SK-N-SH treated with all-trans-retinoic acid at 6 μM for 48 hours (cell line): ENCODE measurements around the gene ZNF586.
"Not testable (repeated sequence)": the region's sequence is repeated elsewhere in the genome, so short reads cannot be mapped to it uniquely, and the experiment has no call there.

Experiments used
- BACH2 ChIP-seq: fragments of 250-450 bp; sonication (Bioruptor Pico); IDR thresholded peaks from 2 replicates; pipeline ENCODE4 v1.9.0; 2021; ENCODE audit warnings: mild to moderate bottlenecking, borderline replicate concordance
- ESRRG ChIP-seq: fragments of 250-450 bp; sonication (Bioruptor Pico); IDR thresholded peaks from 2 replicates; pipeline ENCODE4 v1.6.1; 2021; ENCODE audit warnings: mild to moderate bottlenecking
- ISL1 ChIP-seq: fragments of 250-450 bp; sonication (Bioruptor Pico); IDR thresholded peaks from 2 replicates; pipeline ENCODE4 v2.1.2; 2022; ENCODE audit warnings: mild to moderate bottlenecking, moderate library complexity
- POU6F1 ChIP-seq: fragments of 250-450 bp; sonication (Bioruptor Pico); IDR thresholded peaks from 2 replicates; pipeline ENCODE4 v1.8.0; 2021; ENCODE audit warnings: low read depth, mild to moderate bottlenecking, moderate library complexity, borderline replicate concordance
- TCF4 ChIP-seq: fragments of 250-450 bp; sonication (Bioruptor Pico); IDR thresholded peaks from 2 replicates; pipeline ENCODE4 v1.8.0; 2021; ENCODE audit warnings: mild to moderate bottlenecking, moderate library complexity, borderline replicate concordance
- ZFP3 ChIP-seq: fragments of 250-450 bp; sonication (Bioruptor Pico); IDR thresholded peaks from 2 replicates; pipeline ENCODE4 v1.5.0; 2020; ENCODE audit warnings: mild to moderate bottlenecking, moderate library complexity
- ZFP30 ChIP-seq: fragments of 450-650 bp; formaldehyde crosslinking; IDR thresholded peaks from 2 replicates; pipeline ENCODE4 v1.5.0; 2022; ENCODE audit warnings: mild to moderate bottlenecking, moderate library complexity
- ZNF565 ChIP-seq: fragments of 450-650 bp; formaldehyde crosslinking; conservative IDR thresholded peaks from 2 replicates; pipeline ENCODE4 v1.5.0; 2020; ENCODE audit warnings: low read depth, mild to moderate bottlenecking, moderate library complexity
- ZNF70 ChIP-seq: fragments of 450-650 bp; formaldehyde crosslinking; IDR thresholded peaks from 2 replicates; pipeline ENCODE4 v1.5.0; 2020; ENCODE audit warnings: mild to moderate bottlenecking, moderate library complexity
- TF ChIP-seq, protein P1 (sequence below): fragments of 250-450 bp; sonication (Bioruptor Pico); IDR thresholded peaks from 2 replicates; pipeline ENCODE4 v1.8.0; 2020; ENCODE audit warnings: mild to moderate bottlenecking, moderate library complexity, borderline replicate concordance

DNA sequence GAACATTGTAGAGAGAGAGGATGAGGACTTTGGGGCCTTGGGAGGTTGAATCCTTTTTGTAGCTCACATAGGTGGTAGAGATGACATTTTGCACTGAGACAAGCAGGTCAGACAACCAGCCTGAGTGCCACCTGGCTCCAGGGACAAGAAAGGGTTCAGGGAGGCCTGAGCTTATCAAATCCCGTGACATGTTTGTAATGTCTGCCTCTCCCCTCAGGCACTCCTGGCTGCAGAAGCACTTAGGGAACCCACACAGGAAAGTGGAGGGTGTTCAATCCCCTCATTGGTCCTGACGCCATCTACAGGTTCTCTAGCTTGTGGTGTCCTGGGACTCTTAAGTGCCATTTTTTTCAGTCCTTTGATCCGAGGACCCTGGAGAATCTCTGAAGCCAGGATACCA, 51.6 kb downstream of the ZNF586 start:
- TF ChIP-seq POU6F1 (CRISPR knock-in tag); ZFP30; ZFP3 (CRISPR knock-in tag); ESRRG (CRISPR knock-in tag); ISL1 (CRISPR knock-in tag); ZNF565 (CRISPR knock-in tag); BACH2; ZNF70; TCF4 (CRISPR knock-in tag): not testable (repeated sequence)
- TF ChIP-seq, protein P1, sequence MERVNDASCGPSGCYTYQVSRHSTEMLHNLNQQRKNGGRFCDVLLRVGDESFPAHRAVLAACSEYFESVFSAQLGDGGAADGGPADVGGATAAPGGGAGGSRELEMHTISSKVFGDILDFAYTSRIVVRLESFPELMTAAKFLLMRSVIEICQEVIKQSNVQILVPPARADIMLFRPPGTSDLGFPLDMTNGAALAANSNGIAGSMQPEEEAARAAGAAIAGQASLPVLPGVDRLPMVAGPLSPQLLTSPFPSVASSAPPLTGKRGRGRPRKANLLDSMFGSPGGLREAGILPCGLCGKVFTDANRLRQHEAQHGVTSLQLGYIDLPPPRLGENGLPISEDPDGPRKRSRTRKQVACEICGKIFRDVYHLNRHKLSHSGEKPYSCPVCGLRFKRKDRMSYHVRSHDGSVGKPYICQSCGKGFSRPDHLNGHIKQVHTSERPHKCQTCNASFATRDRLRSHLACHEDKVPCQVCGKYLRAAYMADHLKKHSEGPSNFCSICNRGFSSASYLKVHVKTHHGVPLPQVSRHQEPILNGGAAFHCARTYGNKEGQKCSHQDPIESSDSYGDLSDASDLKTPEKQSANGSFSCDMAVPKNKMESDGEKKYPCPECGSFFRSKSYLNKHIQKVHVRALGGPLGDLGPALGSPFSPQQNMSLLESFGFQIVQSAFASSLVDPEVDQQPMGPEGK (CRISPR knock-in tag), result not testable (repeated sequence)
